NCI-H2196 (cell line): ENCODE results near the gene TLL1.

Experiments
- DNase-seq: peaks from one replicate; lab custom pipeline; 2025; ENCODE audit not compliant: unreplicated experiment; lab: John Stamatoyannopoulos, UW

The TLL1 gene

GRCh38 chr4:165872461-165873297 lies at the start of gene TLL1:
Gene TLL1 (plus strand): TSS chr4:165873237. CDS start chr4:165873905, 668 bp downstream.
- no peak for DNase-seq

- DNase-seq: no peak
These were observed 46.9 kb upstream of the TLL1 start for GRCh38 chr4:165826166-165826565.

- no peak for DNase-seq
These were observed 46.0 kb upstream of the TLL1 start for GRCh38 chr4:165827018-165827417.

DNA sequence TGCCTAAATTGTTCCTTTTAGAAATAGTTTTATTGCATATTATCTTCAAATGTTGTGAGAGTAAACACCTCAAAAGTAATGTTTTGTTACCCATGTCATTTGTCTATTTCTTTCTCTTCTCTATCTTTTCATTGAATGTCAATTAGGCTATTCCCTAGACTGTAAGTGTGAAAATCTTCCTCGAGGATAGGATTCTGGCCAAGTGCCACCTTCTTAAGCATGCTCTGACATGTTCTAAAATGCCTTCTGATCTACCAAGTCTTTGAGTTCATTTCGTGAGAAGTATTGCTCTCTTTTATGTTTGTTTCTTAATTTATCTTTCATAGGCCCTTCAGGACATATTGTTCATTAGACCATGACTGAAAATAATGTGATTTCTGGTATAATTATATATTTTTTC lies 44.1 kb upstream of the TLL1 start:
- DNase-seq: no peak

- no peak for DNase-seq
These were observed 38.9 kb upstream of the TLL1 start for GRCh38 chr4:165834116-165834515.

DNA sequence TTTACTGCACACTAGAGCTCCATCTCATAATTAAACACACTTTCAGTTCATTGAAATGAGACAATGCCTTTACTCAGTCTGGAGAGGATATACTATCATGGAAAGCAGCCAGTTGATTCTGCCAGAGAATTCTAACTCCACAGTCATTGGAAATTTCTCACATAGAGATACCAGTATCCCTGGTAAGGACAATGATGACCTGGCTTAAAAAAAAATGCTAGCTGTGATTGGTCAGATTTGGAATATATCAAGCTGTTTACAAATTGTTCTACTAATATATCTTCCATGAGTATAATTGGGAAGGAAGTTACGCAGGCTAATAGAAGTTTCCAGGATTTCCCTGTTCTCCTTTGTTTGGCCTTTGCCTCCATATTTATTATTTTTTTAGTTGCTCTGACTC lies 34.5 kb upstream of the TLL1 start:
- no peak for DNase-seq

DNA sequence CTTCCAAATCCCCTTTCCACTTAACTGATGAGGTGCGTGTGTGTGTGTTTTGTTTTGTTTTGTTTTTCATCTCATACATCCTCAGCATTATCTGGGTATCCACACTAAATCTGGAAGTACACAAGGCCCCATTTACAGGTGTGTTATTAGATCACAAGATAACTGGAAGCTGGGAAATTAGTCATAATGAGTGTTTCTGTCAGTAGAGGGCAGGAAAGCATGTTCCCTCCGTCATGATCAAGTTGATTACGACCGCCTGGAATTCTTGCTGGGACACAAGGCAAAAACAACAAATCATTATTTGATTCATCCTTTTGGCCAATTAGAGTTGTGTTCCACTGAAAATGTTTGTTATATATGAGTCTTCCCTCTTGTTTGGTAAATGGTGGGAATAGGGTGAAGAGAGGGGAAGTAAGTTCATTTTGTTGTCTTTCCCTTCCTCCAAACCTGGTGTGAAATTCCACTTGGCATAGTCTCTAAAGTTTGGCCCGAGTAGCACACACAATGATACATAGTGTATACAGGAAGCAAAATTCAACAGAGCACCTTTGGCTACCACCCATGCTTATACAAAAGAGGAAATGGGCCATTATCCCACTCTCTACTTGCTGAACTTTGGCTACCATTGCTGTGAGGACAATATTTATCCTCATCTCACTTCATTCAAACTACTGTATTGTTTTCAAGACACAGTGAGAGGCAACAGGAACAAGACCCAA lies 33.3 kb upstream of the TLL1 start:
- no peak for DNase-seq

DNA sequence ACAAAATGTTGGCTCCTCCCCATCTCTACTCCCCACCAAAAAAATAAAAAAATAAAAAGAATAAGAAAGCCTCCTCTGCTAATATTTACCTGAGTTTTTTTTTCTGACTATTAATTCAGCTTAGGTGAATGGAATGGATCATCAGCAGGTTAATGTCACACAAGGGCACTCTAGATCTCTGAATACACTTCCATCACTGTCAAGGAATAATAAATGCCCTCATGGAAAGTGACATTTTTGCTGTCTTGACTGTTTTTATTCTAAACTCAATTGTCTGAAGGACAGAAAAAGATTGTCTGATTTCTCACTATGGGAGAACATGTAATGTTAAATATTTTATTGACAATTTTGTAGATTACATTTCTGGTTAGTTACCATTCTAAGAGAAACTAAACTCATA lies 30.4 kb upstream of the TLL1 start:
- no peak for DNase-seq

GRCh38 chr4:165844161-165844560 lies 28.9 kb upstream of the TLL1 start:
- no peak for DNase-seq

DNA sequence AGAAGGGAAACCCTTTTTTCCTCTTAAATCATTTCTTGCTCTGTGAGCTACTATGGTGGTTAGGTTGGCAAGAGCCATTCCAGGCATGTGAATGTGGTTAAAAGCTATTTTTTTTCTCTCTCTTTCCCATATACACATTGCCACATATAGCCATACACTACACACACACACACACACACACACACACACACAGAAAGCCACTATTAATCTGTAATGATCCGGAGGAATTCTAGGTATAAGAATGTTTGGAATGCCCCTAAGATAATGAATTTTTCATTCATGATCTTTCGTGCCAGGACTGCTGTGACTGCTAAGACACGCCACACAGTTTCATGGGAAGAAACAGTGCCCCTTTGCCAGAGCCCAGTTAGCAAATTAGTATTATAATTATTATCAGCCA lies 21.8 kb upstream of the TLL1 start:
- DNase-seq: no peak

DNA sequence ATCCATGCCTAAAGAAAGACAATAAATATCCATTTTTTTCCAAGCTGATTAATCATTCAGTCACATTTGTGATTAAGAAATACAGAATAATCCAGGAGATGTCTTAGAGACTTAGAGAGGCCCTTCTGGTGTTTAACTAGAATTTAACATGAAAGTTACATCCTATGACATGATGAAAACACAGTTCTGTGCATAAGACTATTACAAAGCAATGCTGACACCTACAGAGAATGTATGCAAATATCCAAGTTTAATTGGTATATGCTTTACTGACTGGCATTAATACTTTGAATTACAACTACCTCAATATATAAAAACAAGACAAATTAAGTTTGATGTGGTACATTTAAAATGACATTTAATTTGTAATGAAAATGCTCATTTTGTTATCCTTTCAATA lies 17.8 kb upstream of the TLL1 start:
- no peak for DNase-seq

DNA sequence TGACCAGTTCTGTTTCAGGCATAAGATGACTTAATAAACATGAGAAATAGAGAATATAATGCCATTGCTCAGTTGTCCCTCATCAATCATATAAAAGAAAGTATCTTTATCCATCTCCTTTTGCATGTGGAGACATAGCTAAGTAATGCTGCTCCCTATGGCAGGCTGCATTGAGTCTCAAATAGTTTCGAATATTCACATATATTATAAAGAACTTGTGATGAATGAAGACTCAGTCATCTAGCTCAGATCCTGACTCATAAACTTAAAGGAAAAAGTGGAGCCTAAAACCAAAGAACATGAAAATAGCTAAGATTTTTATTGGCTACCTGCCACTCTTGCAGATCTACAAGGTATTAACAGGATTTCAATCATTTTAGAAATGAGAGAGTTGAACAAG lies 11.7 kb upstream of the TLL1 start:
- DNase-seq: no peak

GRCh38 chr4:165864271-165864670 lies 8.8 kb upstream of the TLL1 start:
- DNase-seq: no peak

DNA sequence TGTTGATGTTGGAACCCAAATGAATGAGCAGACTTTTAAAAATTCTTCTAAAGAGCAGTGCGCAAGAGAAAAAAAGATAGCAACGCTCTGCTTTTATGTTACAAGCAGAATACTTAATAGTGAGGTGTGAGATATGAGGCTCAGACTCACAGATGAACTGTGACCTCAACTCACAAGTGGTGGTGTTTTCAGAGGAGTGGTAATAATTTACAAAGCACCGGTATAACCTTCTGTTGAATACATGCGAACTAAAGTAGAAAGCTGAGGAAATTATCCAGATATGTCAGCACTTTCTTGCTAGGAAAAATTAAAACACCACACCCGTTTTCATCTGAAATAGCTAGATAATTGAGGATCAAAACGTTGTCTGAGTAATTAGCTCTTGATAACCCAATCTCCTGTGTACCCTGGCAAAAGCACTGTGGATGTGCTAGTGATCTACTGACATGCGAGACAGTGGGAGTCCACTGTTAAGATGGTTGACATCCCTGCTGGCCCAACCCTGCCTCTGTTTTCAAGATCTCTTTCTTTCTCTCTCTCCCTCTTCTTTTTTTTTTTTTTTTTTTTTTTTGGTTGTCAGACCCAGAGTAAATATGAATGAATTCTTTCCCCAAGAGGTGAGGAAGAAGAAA lies 6.9 kb upstream of the TLL1 start:
- no peak for DNase-seq

GRCh38 chr4:165867961-165868360 lies 5.1 kb upstream of the TLL1 start:
- DNase-seq: no peak

GRCh38 chr4:165873298-165874071 lies 448 bp downstream of the TLL1 start:
- DNase-seq: no peak

GRCh38 chr4:165874072-165874790 lies 1.2 kb downstream of the TLL1 start:
- no peak for DNase-seq

DNA sequence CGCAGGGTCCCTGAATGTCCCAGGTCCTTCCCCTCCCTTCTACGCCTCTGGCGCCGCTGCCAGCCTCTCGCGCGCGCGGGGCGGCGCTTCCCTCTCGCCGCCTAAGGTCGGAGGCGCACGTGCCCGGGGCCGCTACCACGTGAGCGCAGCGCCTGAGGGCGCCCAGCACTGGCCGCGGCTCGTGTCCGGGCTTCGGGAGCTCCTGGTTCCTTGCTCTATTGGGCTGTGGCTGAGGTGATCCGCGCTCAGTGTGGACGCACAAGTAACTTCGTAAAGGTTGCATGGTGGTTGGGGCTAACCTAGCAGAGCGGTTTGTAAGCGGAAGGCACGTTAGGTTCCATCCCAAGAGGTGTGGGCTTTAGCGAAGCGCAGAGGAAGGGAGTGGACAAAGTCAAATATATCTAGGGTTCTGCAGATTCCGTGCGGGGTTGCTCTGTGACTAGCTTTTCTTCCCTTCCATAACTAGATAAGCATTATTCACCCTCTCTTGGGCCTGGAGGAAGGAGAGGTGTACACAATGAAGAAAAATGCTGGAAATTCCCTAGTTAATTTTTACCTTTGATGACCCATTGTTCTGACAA lies 1.8 kb downstream of the TLL1 start:
- no peak for DNase-seq

DNA sequence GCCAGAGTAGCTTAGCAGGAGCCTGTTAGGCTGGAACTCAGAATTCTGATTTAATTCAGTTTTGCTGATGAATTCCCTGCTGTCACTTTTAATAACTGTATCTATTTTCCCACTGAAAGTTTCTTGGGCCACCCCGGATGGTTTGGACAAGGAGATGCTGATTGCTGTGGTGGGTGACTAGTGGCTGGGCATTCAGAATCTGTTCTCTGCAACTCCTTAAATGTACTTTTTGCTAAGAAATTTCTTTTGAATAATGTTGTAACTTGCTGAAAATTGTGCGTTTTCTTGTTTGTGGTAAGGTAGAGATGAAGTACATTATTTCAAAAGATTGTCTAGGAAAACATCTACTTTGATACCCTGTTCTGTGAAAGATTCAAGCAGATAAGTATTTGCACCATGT lies 2.4 kb downstream of the TLL1 start:
- DNase-seq: no peak

GRCh38 chr4:165877286-165877685 lies 4.2 kb downstream of the TLL1 start:
- no peak for DNase-seq
